OCI-LY3 (cell line): ENCODE data around the gene LIF.

Source experiments
- CTCF ChIP-seq: fragments of 200-600, 300-600 bp; sonication (generic); IDR thresholded peaks from 2 replicates; pipeline ENCODE4 v1.5.1; 2014; ENCODE audit warnings: antibody characterized with exemption, low read length, low read depth
- EZH2phosphoT487 ChIP-seq: fragments of 200-600 bp; shearing (Covaris generic); IDR thresholded peaks from 2 replicates; pipeline ENCODE4 v1.6.1; 2018; ENCODE audit warnings: antibody characterized with exemption, mixed run types, low read depth

DNA sequence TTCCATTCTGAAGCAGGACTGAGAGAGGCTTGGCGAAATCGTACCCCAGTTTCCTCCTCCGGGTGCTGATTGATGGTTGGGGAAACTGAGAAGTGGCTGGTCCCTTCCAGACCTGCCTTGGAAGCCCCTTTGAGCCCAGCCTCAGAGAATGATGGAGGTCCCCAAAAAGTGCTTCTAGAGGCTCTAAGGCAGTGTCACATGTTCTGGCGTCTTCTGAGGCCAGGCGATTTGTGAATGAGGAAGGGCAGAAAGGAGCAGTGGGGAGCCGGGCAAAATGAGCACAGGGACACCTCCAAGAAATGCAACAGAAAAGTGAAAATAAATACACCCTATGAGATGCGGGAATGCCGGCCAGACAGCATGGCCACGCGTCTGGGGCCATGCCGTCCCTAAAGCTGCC is 1.0 kb upstream of the LIF start:
- TF ChIP-seq CTCF = no peak
- TF ChIP-seq EZH2phosphoT487 = no peak
